ENCODE results near the gene ARRDC2. TPM values are rescaled to one million over a fixed set of nuclear protein-coding genes. Genes with fewer than 3 reads are reported as not detected.

The ARRDC2 gene
- total and polyA plus RNA-seq, 2 of the 13 experiments (the other 11 are each of a cell fraction or from before 2014, with no cell fraction given), result 2.1 to 3.4 TPM

GRCh38 chr19:18007044-18007916, 690 bp upstream of the ARRDC2 start (continued):
- TF ChIP-seq, protein P1, sequence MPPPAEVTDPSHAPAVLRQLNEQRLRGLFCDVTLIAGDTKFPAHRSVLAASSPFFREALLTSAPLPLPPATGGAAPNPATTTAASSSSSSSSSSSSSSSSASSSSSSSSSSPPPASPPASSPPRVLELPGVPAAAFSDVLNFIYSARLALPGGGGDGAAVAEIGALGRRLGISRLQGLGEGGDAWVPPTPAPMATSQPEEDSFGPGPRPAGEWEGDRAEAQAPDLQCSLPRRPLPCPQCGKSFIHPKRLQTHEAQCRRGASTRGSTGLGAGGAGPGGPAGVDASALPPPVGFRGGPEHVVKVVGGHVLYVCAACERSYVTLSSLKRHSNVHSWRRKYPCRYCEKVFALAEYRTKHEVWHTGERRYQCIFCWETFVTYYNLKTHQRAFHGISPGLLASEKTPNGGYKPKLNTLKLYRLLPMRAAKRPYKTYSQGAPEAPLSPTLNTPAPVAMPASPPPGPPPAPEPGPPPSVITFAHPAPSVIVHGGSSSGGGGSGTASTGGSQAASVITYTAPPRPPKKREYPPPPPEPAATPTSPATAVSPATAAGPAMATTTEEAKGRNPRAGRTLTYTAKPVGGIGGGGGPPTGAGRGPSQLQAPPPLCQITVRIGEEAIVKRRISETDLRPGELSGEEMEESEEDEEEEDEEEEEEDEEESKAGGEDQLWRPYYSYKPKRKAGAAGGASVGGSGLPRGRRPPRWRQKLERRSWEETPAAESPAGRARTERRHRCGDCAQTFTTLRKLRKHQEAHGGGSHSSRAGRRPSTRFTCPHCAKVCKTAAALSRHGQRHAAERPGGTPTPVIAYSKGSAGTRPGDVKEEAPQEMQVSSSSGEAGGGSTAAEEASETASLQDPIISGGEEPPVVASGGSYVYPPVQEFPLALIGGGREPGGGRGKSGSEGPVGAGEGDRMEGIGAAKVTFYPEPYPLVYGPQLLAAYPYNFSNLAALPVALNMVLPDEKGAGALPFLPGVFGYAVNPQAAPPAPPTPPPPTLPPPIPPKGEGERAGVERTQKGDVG (CRISPR knock-in tag; IDR thresholded peaks at IDR 0.05; ENCODE audit: borderline replicate concordance), result 0 out of 2 replicates have a peak, but pooled peaks have one; percentile 53
- TF ChIP-seq ZNF331 (CRISPR knock-in tag; IDR thresholded peaks at IDR 0.05) (peak; percentile 27; the same call in 1 of the 2 replicates), ZNF350 (CRISPR knock-in tag; IDR thresholded peaks at IDR 0.05; ENCODE audit: borderline replicate concordance, low read depth) (peak; percentile 82), ZBTB20 (CRISPR knock-in tag; IDR thresholded peaks at IDR 0.05; ENCODE audit: borderline replicate concordance, low read depth) (no peak), FOSL2 (CRISPR knock-in tag; IDR thresholded peaks at IDR 0.05) (peak; percentile 49), PHF21A (CRISPR knock-in tag; IDR thresholded peaks at IDR 0.05) (0 out of 2 replicates have a peak, but pooled peaks have one; percentile 28), GATAD2A (CRISPR knock-in tag; IDR thresholded peaks at IDR 0.05) (0 out of 2 replicates have a peak, but pooled peaks have one; percentile 36), ZNF737 (CRISPR knock-in tag; IDR thresholded peaks at IDR 0.05; ENCODE audit: borderline replicate concordance) (no peak), ZNF598 (CRISPR knock-in tag; IDR thresholded peaks at IDR 0.05; ENCODE audit: borderline replicate concordance) (no peak), HNRNPL (IDR thresholded peaks at IDR 0.05; ENCODE audit: low read depth, low read length) (no peak), ZNF44 (CRISPR knock-in tag; IDR thresholded peaks at IDR 0.05) (0 out of 2 replicates have a peak, but pooled peaks have one; percentile 34), HINFP (CRISPR knock-in tag; IDR thresholded peaks at IDR 0.05; ENCODE audit: low read depth) (no peak), BCL6 (CRISPR knock-in tag; IDR thresholded peaks at IDR 0.05) (no peak), ZNF839 (CRISPR knock-in tag; IDR thresholded peaks at IDR 0.05; ENCODE audit: borderline replicate concordance) (peak; percentile 91; the same call in 1 of the 2 replicates), YEATS4 (CRISPR knock-in tag; IDR thresholded peaks at IDR 0.05; ENCODE audit: borderline replicate concordance) (peak; percentile 44; the same call in 1 of the 2 replicates), ZNF605 (CRISPR knock-in tag; IDR thresholded peaks at IDR 0.05) (no peak), RFX3 (CRISPR knock-in tag; IDR thresholded peaks at IDR 0.05) (no peak), IRF9 (CRISPR knock-in tag; IDR thresholded peaks at IDR 0.05; ENCODE audit: borderline replicate concordance) (0 out of 2 replicates have a peak, but pooled peaks have one; percentile 22), ZNF772 (CRISPR knock-in tag; IDR thresholded peaks at IDR 0.05) (0 out of 2 replicates have a peak, but pooled peaks have one; percentile 35), RBM22 (optimal IDR thresholded peaks at IDR 0.05; ENCODE audit: low read length) (no peak), STAG1 (CRISPR knock-in tag; IDR thresholded peaks at IDR 0.05) (peak; percentile 99), KDM3A (CRISPR knock-in tag; IDR thresholded peaks at IDR 0.05; ENCODE audit: low read depth) (0 out of 2 replicates have a peak, but pooled peaks have one; percentile 70)
- TF ChIP-seq, protein P2, sequence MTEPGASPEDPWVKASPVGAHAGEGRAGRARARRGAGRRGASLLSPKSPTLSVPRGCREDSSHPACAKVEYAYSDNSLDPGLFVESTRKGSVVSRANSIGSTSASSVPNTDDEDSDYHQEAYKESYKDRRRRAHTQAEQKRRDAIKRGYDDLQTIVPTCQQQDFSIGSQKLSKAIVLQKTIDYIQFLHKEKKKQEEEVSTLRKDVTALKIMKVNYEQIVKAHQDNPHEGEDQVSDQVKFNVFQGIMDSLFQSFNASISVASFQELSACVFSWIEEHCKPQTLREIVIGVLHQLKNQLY (CRISPR knock-in tag; IDR thresholded peaks at IDR 0.05), result peak; percentile 15; the same call in 1 of the 2 replicates
